CD8-positive, alpha-beta memory T cell (primary cell): ENCODE measurements around the gene TMED6. TPM values are rescaled to one million over a fixed set of nuclear protein-coding genes. Genes with fewer than 3 reads are reported as not detected.

Source experiments
- CTCF ChIA-PET: fragments of 350-600 bp; sonication (Branson Sonifier 250); formaldehyde crosslinking; loops from one replicate; lab custom pipeline; 2021; ENCODE audit warnings: antibody characterized with exemption; lab: Charles Lee
- POLR2A ChIA-PET: fragments of 350-600 bp; sonication (Branson Sonifier 250); formaldehyde crosslinking; loops from one replicate; lab custom pipeline; 2021; ENCODE audit warnings: antibody characterized with exemption; lab: Charles Lee
- DNase-seq, 5 donors: peaks; one replicate each; pipeline versions ENCODE4 v3.0.0 to v3.0.0-alpha.2; 2020 to 2022; ENCODE audit warnings: mixed read lengths in 1 of 5
- H3K27ac ChIP-seq: one replicate; pipeline ENCODE4 v1.7.0; 2013; ENCODE audit warnings: low read depth, mild to moderate bottlenecking, low read length, moderate library complexity
- H3K27me3 ChIP-seq: 2 replicates; pipeline ENCODE4 v1.7.0; 2013; ENCODE audit warnings: low read length, mild to moderate bottlenecking; ENCODE audit not compliant: insufficient read depth, poor library complexity, severe bottlenecking
- H3K36me3 ChIP-seq: 2 replicates; pipeline ENCODE4 v1.7.0; 2013; ENCODE audit warnings: mild to moderate bottlenecking, low read length, moderate library complexity; ENCODE audit not compliant: insufficient read depth
- H3K4me1 ChIP-seq: 2 replicates; pipeline ENCODE4 v1.7.0; 2013; ENCODE audit warnings: mild to moderate bottlenecking, low read length, moderate library complexity; ENCODE audit not compliant: insufficient read depth
- H3K4me3 ChIP-seq: 2 replicates; pipeline ENCODE4 v1.7.0; 2013; ENCODE audit warnings: mild to moderate bottlenecking, low read length
- H3K9me3 ChIP-seq: 2 replicates; pipeline ENCODE4 v1.7.0; 2013; ENCODE audit warnings: mild to moderate bottlenecking, low read length
- H3K27ac Mint-ChIP-seq, 8 donors: one replicate each; pipeline ENCODE4 v1.8.0; 2020 to 2021; ENCODE audit warnings: mixed read lengths in 8 of 8, mild to moderate bottlenecking in 6 of 8, inconsistent platforms in 3 of 8, moderate library complexity in 3 of 8
- H3K27me3 Mint-ChIP-seq, 2 donors: one replicate each; pipeline ENCODE4 v1.8.0; 2020 to 2021; ENCODE audit warnings: mixed read lengths in 2 of 2, mild to moderate bottlenecking in 1 of 2, moderate library complexity in 1 of 2
- H3K36me3 Mint-ChIP-seq, 3 donors: one replicate each; pipeline ENCODE4 v1.8.0; 2020 to 2021; ENCODE audit warnings: mixed read lengths in 3 of 3, inconsistent platforms in 1 of 3, mild to moderate bottlenecking in 1 of 3
- H3K4me1 Mint-ChIP-seq, 3 donors: one replicate each; pipeline ENCODE4 v1.8.0; 2020 to 2021; ENCODE audit warnings: mixed read lengths in 3 of 3, inconsistent platforms in 1 of 3, mild to moderate bottlenecking in 1 of 3
- H3K4me3 Mint-ChIP-seq, 7 donors: one replicate each; pipeline ENCODE4 v1.8.0; 2020 to 2021; ENCODE audit warnings: mixed read lengths in 7 of 7, mild to moderate bottlenecking in 6 of 7, moderate library complexity in 4 of 7, inconsistent platforms in 2 of 7
- H3K9me3 Mint-ChIP-seq, 5 donors: one replicate each; pipeline ENCODE4 v1.8.0; 2020 to 2022; ENCODE audit warnings: mixed read lengths in 5 of 5, mild to moderate bottlenecking in 3 of 5, moderate library complexity in 2 of 5, inconsistent platforms in 1 of 5
- polyA plus RNA-seq: library from polyadenylated mRNA; unstranded; fragments of 300-500 nt; fragmentation: Illumina TruSeq; gene quantifications from one replicate; pipeline ENCODE4 v1.2.3, GENCODE V29; 2021
- total RNA-seq, 2 experiments: library from RNA; stranded (reverse); gene quantifications; one replicate each; pipeline ENCODE4 v1.2.3, GENCODE V29; 2021

Gene TMED6
- total and polyA plus RNA-seq, 3 experiments from 2014 or later, result 0.80 to 1.4 TPM; not detected in 1

DNA sequence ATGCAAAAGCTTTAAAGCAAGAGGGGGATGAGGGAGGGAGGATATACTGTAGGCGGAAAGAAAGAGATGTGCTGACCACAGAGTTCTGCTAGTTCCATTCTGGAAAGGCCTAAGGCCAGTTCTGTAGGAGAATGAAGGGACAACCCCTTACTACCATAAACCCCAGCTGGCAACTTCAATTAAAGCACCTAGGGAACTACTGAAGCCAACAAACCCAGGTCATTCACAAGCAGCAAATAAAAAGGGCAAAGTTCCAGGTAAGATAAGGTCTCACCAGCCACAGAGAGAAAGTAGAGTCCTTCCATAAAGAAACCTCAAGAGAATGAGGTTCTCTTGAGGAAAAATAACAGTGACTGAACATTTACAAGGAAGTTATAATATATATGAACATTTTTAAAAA, 21.4 kb upstream of the TMED6 start:
- Mint-ChIP-seq H3K9me3 (no peaks in the 10 kb centered on the region), H3K36me3 (peaks cover 7 to 67% (median 22%) of the 10 kb centered on the region in 3 donors), H3K4me1 (peaks cover 17 to 31% (median 23%) of the 10 kb centered on the region in 3 donors), H3K27ac (peak overlapping the region in 2 of 8 donors; percentile 57 to 72), H3K27me3 (no peaks in the 10 kb centered on the region), H3K4me3 (no peak overlapping the region)
- peaks cover 20% of the 10 kb centered on the region for H3K36me3 ChIP-seq
- H3K27ac ChIP-seq, result no peak overlapping the region
- H3K9me3 ChIP-seq, result no peaks in the 10 kb centered on the region
- ChIA-PET POLR2A (no interaction called here), CTCF (no interaction called here)
- no peak overlapping the region for H3K4me3 ChIP-seq
- H3K4me1 ChIP-seq, result no peaks in the 10 kb centered on the region
- H3K27me3 ChIP-seq, result no peaks in the 10 kb centered on the region
- no peak for DNase-seq

DNA sequence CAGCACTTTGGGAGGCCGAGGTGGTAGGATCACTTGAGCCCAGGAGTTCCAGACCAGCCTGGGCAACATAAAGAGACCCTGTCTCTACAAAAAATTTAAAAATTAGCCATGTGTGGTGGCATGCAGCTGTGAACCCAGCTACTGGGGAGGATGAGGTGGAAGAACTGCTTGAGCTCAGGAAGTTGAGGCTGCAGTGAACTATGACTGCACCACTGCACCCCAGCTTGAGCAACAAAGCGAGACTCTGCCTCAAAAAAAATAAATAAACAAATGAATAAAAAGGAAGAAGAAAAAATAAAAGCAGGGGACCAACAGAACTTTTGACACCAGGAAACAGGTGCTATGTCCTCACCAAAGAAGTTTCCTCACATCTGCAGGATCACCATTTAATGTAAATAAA, 20.0 kb upstream of the TMED6 start:
- peaks cover 31% of the 10 kb centered on the region for H3K36me3 ChIP-seq
- peak overlapping the region in 3 of 8 donors; percentile 8 to 44 (median 40) for H3K27ac Mint-ChIP-seq

DNA sequence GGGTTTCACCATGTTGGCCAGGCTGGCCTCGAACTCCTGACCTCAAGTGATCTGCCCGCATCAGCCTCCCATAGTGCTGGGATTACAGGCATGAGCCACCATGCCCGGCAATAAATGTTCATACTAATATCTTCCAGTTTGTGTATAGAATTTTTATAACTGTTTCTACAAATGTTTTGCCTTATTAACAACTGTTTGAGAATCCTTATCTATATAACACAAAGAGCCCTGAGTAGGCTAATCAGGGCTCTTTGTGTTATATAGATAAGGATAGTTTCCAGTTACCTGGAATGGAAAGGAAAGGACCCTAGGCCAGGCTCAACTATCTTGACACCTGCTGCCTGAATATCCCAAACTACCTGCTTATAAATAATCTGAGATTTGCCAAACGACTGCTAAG, 17.3 kb upstream of the TMED6 start:
- no peak for DNase-seq
- Histone ChIP-seq H3K36me3 (peaks cover 46% of the 10 kb centered on the region), H3K27ac (no peak overlapping the region), H3K9me3 (no peaks in the 10 kb centered on the region), H3K4me1 (no peaks in the 10 kb centered on the region), H3K4me3 (no peak overlapping the region), H3K27me3 (no peaks in the 10 kb centered on the region)
- Mint-ChIP-seq H3K4me1 (peaks cover 13 to 29% (median 26%) of the 10 kb centered on the region in 3 donors), H3K4me3 (no peak overlapping the region), H3K36me3 (peaks cover 10 to 88% (median 23%) of the 10 kb centered on the region in 3 donors), H3K9me3 (no peaks in the 10 kb centered on the region), H3K27me3 (no peaks in the 10 kb centered on the region), H3K27ac (peak overlapping the region in 1 of 8 donors; percentile 70)
- ChIA-PET CTCF (no interaction called here), POLR2A (no interaction called here)

More for the DNA sequence above, 20.0 kb upstream of the TMED6 start:
- Mint-ChIP-seq H3K4me1 (peaks cover 14 to 31% (median 27%) of the 10 kb centered on the region in 3 donors), H3K9me3 (no peaks in the 10 kb centered on the region), H3K4me3 (peak overlapping the region in 1 of 7 donors; percentile 33), H3K36me3 (peaks cover 10 to 74% (median 17%) of the 10 kb centered on the region in 3 donors), H3K27me3 (no peaks in the 10 kb centered on the region)
- Histone ChIP-seq H3K27ac (no peak overlapping the region), H3K27me3 (no peaks in the 10 kb centered on the region), H3K4me1 (no peaks in the 10 kb centered on the region), H3K9me3 (no peaks in the 10 kb centered on the region), H3K4me3 (no peak overlapping the region)
- CTCF ChIA-PET, result interaction anchor here (0.6 kb wide), 1 partner anchor 247 kb away, joined by 4 read pairs; no protein-coding TSS in a partner anchor
- DNase-seq, result no peak
- POLR2A ChIA-PET, result no interaction called here

DNA sequence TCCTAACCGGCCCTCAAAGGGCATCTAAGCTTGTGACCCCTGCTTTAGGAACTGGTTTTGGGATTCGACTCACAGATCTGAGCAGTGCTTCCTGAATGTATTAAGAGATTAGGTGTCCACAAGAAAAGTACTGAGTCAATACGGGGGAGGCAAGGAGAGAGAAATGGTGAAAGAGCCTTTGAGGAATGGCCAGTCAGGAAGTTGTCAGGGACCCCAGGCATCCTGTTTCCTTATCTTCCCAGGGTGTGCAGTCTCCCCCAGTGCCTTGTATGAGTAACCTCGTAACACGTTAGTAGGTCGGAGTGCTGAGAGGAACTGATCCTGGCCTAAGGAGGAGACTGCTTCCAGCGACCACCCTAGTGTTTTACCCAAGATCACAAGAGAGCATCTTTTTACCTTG, 16.4 kb upstream of the TMED6 start:
- Histone ChIP-seq H3K27ac (no peak overlapping the region), H3K36me3 (peaks cover 46% of the 10 kb centered on the region), H3K27me3 (no peaks in the 10 kb centered on the region), H3K4me3 (no peak overlapping the region), H3K9me3 (no peaks in the 10 kb centered on the region), H3K4me1 (no peaks in the 10 kb centered on the region)
- Mint-ChIP-seq H3K36me3 (peaks cover 10 to 87% (median 21%) of the 10 kb centered on the region in 3 donors), H3K9me3 (no peaks in the 10 kb centered on the region), H3K4me3 (no peak overlapping the region), H3K27ac (peak overlapping the region in 4 of 8 donors; percentile 1 to 80 (median 12)), H3K27me3 (no peaks in the 10 kb centered on the region), H3K4me1 (peaks cover 8 to 20% (median 17%) of the 10 kb centered on the region in 3 donors)
- POLR2A ChIA-PET, result no interaction called here
- no peak for DNase-seq
- CTCF ChIA-PET, result no interaction called here

DNA sequence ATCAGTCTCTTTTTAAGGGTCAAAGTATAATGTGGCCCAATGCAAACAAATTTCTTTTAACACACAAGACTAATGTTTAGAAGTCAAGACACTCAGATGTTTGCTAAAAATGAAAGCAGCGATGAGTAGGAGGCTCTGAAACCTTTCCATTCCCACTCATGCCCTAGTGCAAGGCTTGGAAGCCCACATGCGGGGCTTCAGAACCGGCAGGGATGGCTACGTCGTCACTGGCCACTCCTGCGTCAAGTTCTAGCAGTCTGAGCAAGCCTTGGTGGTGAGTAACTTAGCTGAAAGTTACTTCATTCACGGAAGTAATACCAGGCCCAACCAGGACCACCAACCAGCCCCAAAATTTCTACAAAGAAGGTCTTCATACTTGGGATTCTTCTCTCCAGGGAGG, 14.8 kb upstream of the TMED6 start:
- Mint-ChIP-seq H3K4me3 (no peak overlapping the region), H3K27me3 (no peaks in the 10 kb centered on the region)

DNA sequence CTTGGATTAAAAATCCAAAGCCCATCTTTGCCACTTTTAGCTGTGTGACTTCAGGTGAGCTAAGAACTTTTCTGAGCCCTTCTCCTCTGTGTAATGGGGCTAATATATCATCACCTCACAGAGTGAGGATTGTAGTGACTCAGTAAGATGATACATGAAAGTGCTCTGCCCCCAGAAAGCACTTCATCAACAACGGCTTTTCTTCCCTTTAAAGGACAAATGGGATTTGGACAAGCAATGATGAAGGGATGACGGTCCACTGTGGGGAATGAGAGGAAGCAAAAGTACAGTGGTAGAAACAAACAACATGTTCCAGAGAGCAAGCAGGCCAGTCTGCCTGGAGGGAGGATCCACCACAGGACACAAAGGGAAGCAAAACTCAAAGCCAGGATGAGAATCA, 14.3 kb upstream of the TMED6 start:
- no peaks in the 10 kb centered on the region for H3K4me1 ChIP-seq
- H3K36me3 Mint-ChIP-seq, result peaks cover 10 to 89% (median 21%) of the 10 kb centered on the region in 3 donors
- POLR2A ChIA-PET, result no interaction called here
- H3K27me3 ChIP-seq, result no peaks in the 10 kb centered on the region
- no peaks in the 10 kb centered on the region for H3K27me3 Mint-ChIP-seq
- H3K4me3 ChIP-seq, result no peak overlapping the region
- H3K9me3 ChIP-seq, result no peaks in the 10 kb centered on the region
- DNase-seq, result no peak
- peak overlapping the region in 3 of 8 donors; percentile 64 to 77 (median 71) for H3K27ac Mint-ChIP-seq
- CTCF ChIA-PET, result no interaction called here
- H3K36me3 ChIP-seq, result peaks cover 50% of the 10 kb centered on the region
- H3K27ac ChIP-seq, result no peak overlapping the region
- peaks cover 10 to 25% (median 16%) of the 10 kb centered on the region in 3 donors for H3K4me1 Mint-ChIP-seq
- H3K9me3 Mint-ChIP-seq, result no peaks in the 10 kb centered on the region
- H3K4me3 Mint-ChIP-seq, result no peak overlapping the region

More for the DNA sequence above, 14.8 kb upstream of the TMED6 start:
- DNase-seq, result no peak
- ChIA-PET POLR2A (no interaction called here), CTCF (no interaction called here)
- H3K27ac ChIP-seq, result no peak overlapping the region
- no peaks in the 10 kb centered on the region for H3K27me3 ChIP-seq
- H3K36me3 ChIP-seq, result peaks cover 47% of the 10 kb centered on the region
- no peaks in the 10 kb centered on the region for H3K9me3 ChIP-seq
- Mint-ChIP-seq H3K4me1 (peaks cover 11 to 25% (median 16%) of the 10 kb centered on the region in 3 donors), H3K27ac (peak overlapping the region in 1 of 8 donors; percentile 55), H3K9me3 (no peaks in the 10 kb centered on the region), H3K36me3 (peaks cover 10 to 85% (median 22%) of the 10 kb centered on the region in 3 donors)
- H3K4me1 ChIP-seq, result no peaks in the 10 kb centered on the region
- H3K4me3 ChIP-seq, result no peak overlapping the region

DNA sequence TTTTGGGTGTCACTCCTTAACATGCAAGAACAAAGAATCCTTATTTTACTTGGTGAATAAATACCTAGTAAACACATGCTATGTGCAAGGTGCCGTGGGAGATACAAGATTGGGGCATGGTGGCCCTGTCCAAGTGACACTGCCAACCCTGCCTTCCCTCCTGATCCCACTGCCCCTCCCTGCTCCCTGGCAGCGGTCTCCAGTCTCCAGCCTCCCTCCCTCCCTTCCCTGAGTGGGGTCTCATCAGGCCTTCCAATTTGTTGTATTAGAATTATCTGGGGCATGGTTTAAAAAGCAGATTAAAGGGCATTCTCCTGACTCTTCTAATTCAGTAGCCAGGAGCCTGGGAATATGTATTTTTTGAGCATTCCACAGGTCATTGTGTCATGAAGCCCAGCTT, 12.5 kb upstream of the TMED6 start:
- no peaks in the 10 kb centered on the region for H3K4me1 ChIP-seq
- no peak for DNase-seq
- Mint-ChIP-seq H3K27me3 (no peaks in the 10 kb centered on the region), H3K9me3 (no peaks in the 10 kb centered on the region), H3K36me3 (peaks cover 3 to 81% (median 11%) of the 10 kb centered on the region in 3 donors), H3K4me1 (peaks cover 8 to 13% (median 13%) of the 10 kb centered on the region in 3 donors), H3K4me3 (no peak overlapping the region), H3K27ac (peak overlapping the region in 1 of 8 donors; percentile 22)
- H3K27ac ChIP-seq, result no peak overlapping the region
- ChIA-PET CTCF (no interaction called here), POLR2A (no interaction called here)
- H3K4me3 ChIP-seq, result no peak overlapping the region
- no peaks in the 10 kb centered on the region for H3K9me3 ChIP-seq
- H3K27me3 ChIP-seq, result no peaks in the 10 kb centered on the region
- peaks cover 36% of the 10 kb centered on the region for H3K36me3 ChIP-seq

DNA sequence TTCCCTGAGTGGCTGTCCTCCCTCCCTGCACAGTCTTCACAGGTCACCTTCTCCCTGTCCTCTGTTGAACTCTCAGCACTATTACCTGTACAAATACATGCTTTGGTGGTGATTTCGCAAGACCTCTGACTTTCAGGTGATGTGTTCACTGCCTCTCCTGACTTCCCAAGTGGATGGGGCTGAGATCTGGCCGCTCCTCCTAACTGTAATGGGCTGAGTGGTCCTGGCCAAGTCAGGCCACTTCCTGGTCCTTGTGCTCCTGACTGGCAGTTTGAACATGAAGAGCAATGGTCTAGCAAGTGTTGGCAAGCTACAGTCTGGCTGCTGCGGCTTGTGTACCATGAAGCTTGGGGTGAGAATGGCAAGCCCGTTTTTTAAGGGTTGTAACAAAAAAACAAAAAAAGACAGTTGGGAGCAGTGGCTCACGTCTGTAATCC, 11.7 kb upstream of the TMED6 start:
- Mint-ChIP-seq H3K4me1 (peaks cover 8 to 13% (median 13%) of the 10 kb centered on the region in 3 donors), H3K27me3 (no peaks in the 10 kb centered on the region), H3K27ac (peak overlapping the region in 3 of 8 donors; percentile 11 to 68 (median 66)), H3K36me3 (peaks cover 3 to 74% (median 11%) of the 10 kb centered on the region in 3 donors), H3K9me3 (no peaks in the 10 kb centered on the region), H3K4me3 (no peak overlapping the region)
- ChIA-PET CTCF (no interaction called here), POLR2A (no interaction called here)
- Histone ChIP-seq H3K27me3 (no peaks in the 10 kb centered on the region), H3K36me3 (peaks cover 34% of the 10 kb centered on the region), H3K9me3 (no peaks in the 10 kb centered on the region), H3K4me1 (no peaks in the 10 kb centered on the region), H3K4me3 (no peak overlapping the region), H3K27ac (no peak overlapping the region)
- DNase-seq, result no peak
